ENCODE results near the gene ARVCF.

The ARVCF gene

DNA sequence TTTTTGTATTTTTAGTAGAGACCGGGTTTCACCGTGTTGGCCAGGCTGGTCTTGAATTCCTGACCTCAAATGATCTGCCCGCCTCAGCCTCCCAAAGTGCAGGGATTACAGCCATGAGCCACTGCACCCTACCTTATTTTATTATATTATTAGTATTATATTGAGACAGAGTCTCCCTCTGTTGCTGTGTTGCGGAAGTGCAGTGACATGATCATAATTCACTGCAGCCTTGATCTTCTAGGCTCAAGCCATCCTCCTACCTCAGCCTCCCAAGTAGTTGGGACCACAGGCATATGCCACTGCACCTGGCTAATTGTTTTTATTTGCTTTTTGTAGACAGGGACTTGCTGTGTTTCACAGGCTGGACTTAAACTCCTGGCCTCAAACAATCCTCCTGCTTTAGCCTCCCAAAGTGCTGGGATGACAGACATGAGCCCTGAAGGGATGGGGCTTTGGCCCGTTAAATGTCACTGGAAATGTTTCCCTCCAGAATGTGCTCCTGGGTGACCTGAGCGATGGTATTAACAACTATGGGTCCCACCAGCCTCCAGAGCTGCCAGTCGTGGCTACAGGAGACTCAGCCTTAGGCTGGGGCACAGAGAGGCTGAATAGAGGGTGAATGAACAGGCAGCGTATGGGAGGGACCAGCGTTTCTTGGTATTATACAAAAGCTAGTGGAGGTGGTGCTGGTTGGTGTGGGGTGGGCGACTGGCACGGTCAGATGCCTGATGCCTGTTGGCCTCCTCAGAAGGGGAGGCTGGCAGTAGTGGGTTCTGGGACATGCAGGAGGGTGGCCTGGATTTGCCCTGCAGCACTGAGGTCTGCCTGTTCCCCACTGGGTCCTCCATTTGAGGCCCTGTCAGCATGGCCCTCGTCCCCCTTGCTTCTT is 11.6 kb upstream of the ARVCF start:
- Histone ChIP-seq H3K4me1 (ENCODE audit: control insufficient read depth, insufficient read depth, low read length) (peaks cover 4% of the 10 kb centered on the region; the same call in 1 of the 2 replicates), H3K27me3 (ENCODE audit: control insufficient read depth, insufficient read depth, low read length) (no peaks in the 10 kb centered on the region), H3K27ac (ENCODE audit: low read depth, low read length) (no peak overlapping the region), H3K9me3 (ENCODE audit: control insufficient read depth, insufficient read depth, low read depth, low read length) (no peaks in the 10 kb centered on the region), H3K4me3 (ENCODE audit: low read depth, low read length) (no peak overlapping the region), H3K9ac (ENCODE audit: low read length) (no peak overlapping the region), H3K36me3 (ENCODE audit: control insufficient read depth, insufficient read depth, low read length) (no peaks in the 10 kb centered on the region)

DNA sequence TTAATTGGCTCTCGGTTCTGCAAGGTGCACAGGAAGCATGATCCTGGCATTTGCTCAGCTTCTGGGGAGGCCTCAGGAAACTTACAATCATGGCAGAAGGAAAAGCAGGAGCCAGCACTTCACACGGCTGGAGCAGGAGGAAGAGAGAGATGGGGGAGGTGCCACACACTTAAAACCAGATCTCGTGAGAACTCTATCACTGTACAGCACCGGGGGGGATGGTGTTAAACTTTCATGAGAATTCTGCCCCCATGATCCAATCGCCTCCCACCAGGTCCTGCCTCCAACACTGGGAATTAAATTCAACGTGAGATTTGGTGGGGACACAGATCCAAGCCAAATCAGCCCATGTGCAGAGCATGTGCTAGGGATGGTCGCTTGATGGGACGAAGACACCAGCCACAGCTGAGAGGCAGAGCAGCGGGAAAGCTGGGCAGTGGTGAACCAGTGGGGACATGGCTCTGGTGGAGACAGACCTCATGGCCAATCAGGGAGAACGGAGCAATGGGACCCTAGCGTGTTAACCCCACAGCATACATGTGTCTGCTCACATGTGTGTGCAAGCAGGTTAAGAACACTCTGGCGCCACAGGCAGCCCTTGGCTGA is 10.5 kb upstream of the ARVCF start:
- no peaks in the 10 kb centered on the region for H3K36me3 ChIP-seq (ENCODE audit: control insufficient read depth, insufficient read depth, low read length)
- H3K9me3 ChIP-seq (ENCODE audit: control insufficient read depth, insufficient read depth, low read depth, low read length) = no peaks in the 10 kb centered on the region
- no peak overlapping the region for H3K9ac ChIP-seq (ENCODE audit: low read length)
- peaks cover 4% of the 10 kb centered on the region; the same call in 1 of the 2 replicates for H3K4me1 ChIP-seq (ENCODE audit: control insufficient read depth, insufficient read depth, low read length)
- H3K27ac ChIP-seq (ENCODE audit: low read depth, low read length) = no peak overlapping the region
- no peak overlapping the region for H3K4me3 ChIP-seq (ENCODE audit: low read depth, low read length)
- H3K27me3 ChIP-seq (ENCODE audit: control insufficient read depth, insufficient read depth, low read length) = no peaks in the 10 kb centered on the region

DNA sequence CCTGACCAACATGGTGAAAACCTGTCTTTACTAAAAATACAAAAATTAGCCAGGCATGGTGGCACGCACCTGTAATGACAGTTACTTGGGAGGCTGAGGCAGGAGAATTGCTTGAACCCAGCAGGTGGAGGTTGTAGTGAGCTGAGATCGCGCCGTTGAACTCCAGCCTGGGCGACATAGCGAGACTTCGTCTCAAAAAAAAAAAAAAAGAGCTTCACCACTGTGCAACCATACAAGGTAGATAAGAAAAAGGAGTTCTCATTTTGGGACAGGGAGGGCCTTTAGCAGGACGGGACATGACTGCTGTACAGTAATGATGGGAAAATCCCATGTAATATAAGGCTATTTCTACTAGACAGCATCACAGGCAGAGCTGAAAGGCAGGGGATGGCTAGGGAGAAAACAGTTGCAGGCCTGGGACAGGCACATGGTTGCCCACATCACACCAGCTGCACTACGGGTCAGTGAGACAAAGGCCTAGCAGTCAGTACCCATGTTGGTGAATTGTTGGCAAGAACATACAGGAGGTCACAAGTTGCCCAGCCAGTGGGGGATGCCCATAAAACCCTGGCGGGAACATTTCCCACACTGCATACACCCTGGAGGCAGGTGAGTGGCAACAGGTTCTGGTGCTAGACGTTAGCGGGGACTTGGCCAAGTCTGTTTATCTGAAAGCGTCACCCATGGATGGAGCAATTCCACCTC is 9.7 kb upstream of the ARVCF start:
- Histone ChIP-seq H3K36me3 (ENCODE audit: control insufficient read depth, insufficient read depth, low read length) (no peaks in the 10 kb centered on the region), H3K4me3 (ENCODE audit: low read depth, low read length) (no peak overlapping the region), H3K27ac (ENCODE audit: low read depth, low read length) (no peak overlapping the region), H3K9ac (ENCODE audit: low read length) (no peak overlapping the region), H3K27me3 (ENCODE audit: control insufficient read depth, insufficient read depth, low read length) (no peaks in the 10 kb centered on the region), H3K4me1 (ENCODE audit: control insufficient read depth, insufficient read depth, low read length) (peaks cover 8% of the 10 kb centered on the region; the same call in 1 of the 2 replicates), H3K9me3 (ENCODE audit: control insufficient read depth, insufficient read depth, low read depth, low read length) (no peaks in the 10 kb centered on the region)

DNA sequence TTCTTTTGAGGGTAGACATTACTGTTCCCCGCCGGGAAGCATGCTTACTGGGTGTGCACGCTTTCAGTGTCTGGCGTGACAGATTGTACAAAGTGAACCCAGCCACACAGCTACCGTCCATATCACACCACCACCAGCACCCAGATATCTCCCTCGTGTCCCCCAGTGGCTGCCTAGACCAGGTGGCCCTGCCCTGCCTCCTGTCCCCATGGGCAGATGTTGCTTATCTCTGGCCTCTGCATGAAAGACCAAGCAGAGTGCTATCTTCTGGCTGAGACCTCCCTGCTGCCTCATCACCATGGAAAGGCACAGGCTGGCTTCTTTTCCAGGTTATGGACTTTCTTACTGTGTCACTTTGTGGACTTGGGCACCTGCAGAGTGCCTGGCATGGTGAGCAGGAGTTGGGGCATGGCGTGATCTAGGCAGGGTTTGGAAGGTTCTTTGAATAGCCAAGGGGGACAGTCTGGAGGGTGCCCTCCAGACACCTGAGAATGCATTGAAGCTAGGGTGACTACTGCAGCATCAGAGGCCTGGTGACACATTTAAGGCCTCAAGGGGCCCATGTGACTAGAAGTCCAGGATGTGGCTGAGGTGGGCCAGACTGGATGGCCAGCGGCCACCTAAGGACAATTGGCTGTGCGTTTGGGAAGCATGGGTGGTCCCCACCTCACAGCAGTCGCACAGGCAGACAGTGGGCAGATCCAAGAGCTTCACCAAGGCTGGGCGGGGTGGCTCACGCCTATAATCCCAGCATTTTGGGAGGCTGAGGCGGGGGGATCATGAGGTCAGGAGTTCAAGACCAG is 9.0 kb upstream of the ARVCF start:
- Histone ChIP-seq H3K4me3 (ENCODE audit: low read depth, low read length) (no peak overlapping the region), H3K9ac (ENCODE audit: low read length) (no peak overlapping the region), H3K9me3 (ENCODE audit: control insufficient read depth, insufficient read depth, low read depth, low read length) (no peaks in the 10 kb centered on the region), H3K27me3 (ENCODE audit: control insufficient read depth, insufficient read depth, low read length) (0 out of 2 replicates have a peak, but pooled peaks cover under 1% of the 10 kb centered on the region), H3K27ac (ENCODE audit: low read depth, low read length) (no peak overlapping the region), H3K36me3 (ENCODE audit: control insufficient read depth, insufficient read depth, low read length) (no peaks in the 10 kb centered on the region), H3K4me1 (ENCODE audit: control insufficient read depth, insufficient read depth, low read length) (peaks cover 9% of the 10 kb centered on the region; the same call in 1 of the 2 replicates)

DNA sequence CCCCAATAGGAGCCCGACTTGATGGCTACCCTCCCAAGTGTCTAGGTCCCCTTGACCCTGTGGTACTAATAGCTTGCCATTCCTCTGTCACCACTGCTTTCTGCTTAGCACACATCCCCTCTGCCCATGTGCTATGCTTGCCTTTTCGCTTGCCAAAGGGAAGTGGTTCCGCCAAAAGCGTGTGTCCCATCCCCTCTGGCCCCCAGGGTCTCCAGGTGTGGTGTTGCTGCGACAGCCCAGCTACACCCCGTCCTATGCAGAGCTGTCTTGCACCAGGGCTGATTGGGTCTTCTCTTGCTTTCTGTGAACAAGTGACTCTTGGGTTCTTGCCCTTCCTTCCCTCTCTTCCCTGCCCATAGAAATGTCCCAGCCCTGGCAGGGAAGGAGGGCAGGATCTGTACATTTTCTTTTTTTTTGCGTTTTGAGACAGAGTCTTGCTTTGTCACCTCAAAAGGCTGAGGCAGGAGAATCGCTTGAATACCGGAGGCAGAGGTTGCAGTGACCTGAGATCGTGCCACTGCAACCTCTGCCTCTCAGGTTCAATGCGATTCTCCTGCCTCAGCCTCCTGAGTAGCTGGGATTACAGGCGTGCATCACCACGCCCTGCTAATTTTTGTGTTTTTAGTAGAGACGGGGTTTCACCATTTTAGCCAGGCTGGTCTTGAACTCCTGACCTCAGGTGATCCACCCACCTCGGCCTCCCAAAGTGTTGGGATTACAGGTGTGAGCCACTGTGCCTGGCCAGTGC is 8.2 kb upstream of the ARVCF start:
- Histone ChIP-seq H3K4me3 (ENCODE audit: low read depth, low read length) (no peak overlapping the region), H3K36me3 (ENCODE audit: control insufficient read depth, insufficient read depth, low read length) (no peaks in the 10 kb centered on the region), H3K9ac (ENCODE audit: low read length) (no peak overlapping the region), H3K27ac (ENCODE audit: low read depth, low read length) (no peak overlapping the region), H3K4me1 (ENCODE audit: control insufficient read depth, insufficient read depth, low read length) (peaks cover 12% of the 10 kb centered on the region; the same call in 1 of the 2 replicates), H3K27me3 (ENCODE audit: control insufficient read depth, insufficient read depth, low read length) (peaks cover 8% of the 10 kb centered on the region), H3K9me3 (ENCODE audit: control insufficient read depth, insufficient read depth, low read depth, low read length) (no peaks in the 10 kb centered on the region)

DNA sequence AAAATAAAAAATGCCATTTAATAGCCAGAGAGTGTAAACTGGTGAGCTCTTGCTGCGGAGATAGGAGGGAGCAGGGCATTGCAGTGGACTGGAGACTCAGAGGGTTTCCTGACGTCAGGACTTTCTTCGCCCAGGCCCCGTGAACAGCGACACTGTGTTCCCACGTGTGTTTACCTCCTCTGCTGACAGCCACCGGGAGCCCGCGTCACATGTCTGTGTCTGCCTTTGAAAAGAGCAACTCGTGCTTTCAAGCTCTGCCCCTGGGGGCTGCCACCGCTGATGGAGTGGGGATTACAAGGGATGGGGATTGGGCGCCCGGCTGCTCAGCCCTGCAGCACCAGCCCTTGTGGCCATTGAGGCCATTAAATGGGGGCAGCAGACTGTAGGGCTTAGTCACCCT is 7.6 kb upstream of the ARVCF start:
- Histone ChIP-seq H3K27ac (ENCODE audit: low read depth, low read length) (no peak overlapping the region), H3K9me3 (ENCODE audit: control insufficient read depth, insufficient read depth, low read depth, low read length) (no peaks in the 10 kb centered on the region), H3K27me3 (ENCODE audit: control insufficient read depth, insufficient read depth, low read length) (peaks cover 14% of the 10 kb centered on the region), H3K9ac (ENCODE audit: low read length) (no peak overlapping the region), H3K36me3 (ENCODE audit: control insufficient read depth, insufficient read depth, low read length) (no peaks in the 10 kb centered on the region), H3K4me3 (ENCODE audit: low read depth, low read length) (no peak overlapping the region), H3K4me1 (ENCODE audit: control insufficient read depth, insufficient read depth, low read length) (peaks cover 12% of the 10 kb centered on the region; the same call in 1 of the 2 replicates)

DNA sequence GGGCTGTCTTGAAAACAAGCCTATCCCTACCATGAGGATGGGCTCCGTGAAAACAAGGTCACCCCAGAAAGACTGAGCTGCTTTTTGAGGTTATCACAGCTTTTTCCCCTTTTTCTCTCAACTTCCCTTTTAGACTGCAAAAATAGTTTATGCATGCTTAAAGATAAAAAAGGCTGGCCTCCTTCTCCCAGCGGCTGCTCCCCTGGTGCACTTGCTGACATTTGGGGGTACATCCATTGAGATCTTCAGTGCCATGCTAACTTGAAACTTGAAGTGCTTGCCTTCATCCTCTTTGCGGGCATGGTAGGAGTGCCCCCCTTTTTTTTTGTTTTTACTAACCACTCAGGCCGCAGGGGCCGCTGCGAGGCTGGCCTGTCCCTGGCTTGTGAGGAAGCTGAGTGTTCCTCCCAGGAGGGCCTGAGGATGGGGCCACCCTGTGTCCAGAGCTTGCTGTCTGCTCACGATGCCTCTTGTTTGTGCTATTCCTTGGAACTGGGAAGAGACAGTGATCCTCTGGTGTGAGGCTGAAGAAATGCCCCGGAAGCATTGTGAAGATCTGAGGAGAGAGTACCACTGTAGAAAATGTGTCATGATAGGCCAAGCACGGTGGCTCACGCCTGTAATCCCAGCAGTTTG is 6.5 kb upstream of the ARVCF start:
- Histone ChIP-seq H3K4me1 (ENCODE audit: control insufficient read depth, insufficient read depth, low read length) (peaks cover 12% of the 10 kb centered on the region; the same call in 1 of the 2 replicates), H3K9ac (ENCODE audit: low read length) (no peak overlapping the region)

DNA sequence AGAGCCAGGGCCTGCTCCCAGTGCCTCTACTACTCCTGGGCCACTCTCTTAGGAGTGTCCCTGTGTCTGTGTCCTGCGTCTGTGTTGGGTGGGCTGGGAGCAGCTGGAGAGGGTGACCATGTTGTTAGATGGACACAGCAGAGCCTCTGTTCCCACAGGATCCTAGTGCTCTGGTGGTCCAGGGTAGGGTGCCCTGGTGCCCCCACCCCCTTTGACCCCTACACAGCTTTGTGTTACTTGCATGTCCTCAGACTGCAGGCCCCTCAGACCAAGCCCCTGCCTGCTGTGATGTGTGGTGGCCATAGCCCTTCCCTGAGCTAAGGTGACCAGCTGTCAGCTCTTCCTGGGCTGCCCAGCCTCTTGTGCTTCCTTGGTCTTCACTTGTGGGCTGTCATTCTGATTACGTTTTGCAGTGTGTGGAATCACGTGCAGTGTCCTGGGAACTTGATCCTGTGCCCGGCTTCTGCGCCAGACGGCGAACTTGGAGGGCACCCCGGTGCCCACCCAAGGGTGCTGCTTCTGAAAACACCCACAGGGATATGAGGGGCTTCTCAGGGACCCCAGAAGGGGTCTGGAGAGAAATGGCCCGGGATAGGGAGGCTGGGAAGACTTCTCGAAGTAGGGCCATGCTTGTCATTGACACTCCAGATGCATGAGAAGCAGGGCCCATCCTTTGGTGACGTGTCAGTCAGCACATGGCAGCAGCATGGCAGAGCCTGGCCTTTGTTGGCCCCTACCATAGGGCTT is 5.8 kb upstream of the ARVCF start:
- no peaks in the 10 kb centered on the region for H3K36me3 ChIP-seq (ENCODE audit: control insufficient read depth, insufficient read depth, low read length)
- H3K9me3 ChIP-seq (ENCODE audit: control insufficient read depth, insufficient read depth, low read depth, low read length) = no peaks in the 10 kb centered on the region
- peaks cover 15% of the 10 kb centered on the region; the same call in 1 of the 2 replicates for H3K4me1 ChIP-seq (ENCODE audit: control insufficient read depth, insufficient read depth, low read length)
- peak overlapping the region; percentile 95; the same call in 1 of the 2 replicates for H3K4me3 ChIP-seq (ENCODE audit: low read depth, low read length)
- no peak overlapping the region for H3K27ac ChIP-seq (ENCODE audit: low read depth, low read length)
- H3K27me3 ChIP-seq (ENCODE audit: control insufficient read depth, insufficient read depth, low read length) = peaks cover 32% of the 10 kb centered on the region
- no peak overlapping the region for H3K9ac ChIP-seq (ENCODE audit: low read length)

More for the DNA sequence above, 6.5 kb upstream of the ARVCF start:
- no peaks in the 10 kb centered on the region for H3K9me3 ChIP-seq (ENCODE audit: control insufficient read depth, insufficient read depth, low read depth, low read length)
- H3K4me3 ChIP-seq (ENCODE audit: low read depth, low read length) = no peak overlapping the region
- H3K27me3 ChIP-seq (ENCODE audit: control insufficient read depth, insufficient read depth, low read length) = peaks cover 25% of the 10 kb centered on the region
- H3K27ac ChIP-seq (ENCODE audit: low read depth, low read length) = no peak overlapping the region
- H3K36me3 ChIP-seq (ENCODE audit: control insufficient read depth, insufficient read depth, low read length) = no peaks in the 10 kb centered on the region
